GM19452 (cell line): ENCODE measurements around the gene ZNF160.

Source experiments
- ATAC-seq: cut with Tn5 transposase; IDR thresholded peaks from one replicate; pipeline ENCODE4 v1.9.1; 2021; ENCODE audit not compliant: unreplicated experiment

Gene ZNF160

GRCh38 chr19:53019684-53020083 is 83.5 kb downstream of the ZNF160 start:
- no peak for ATAC-seq
